Measurements from ENCODE around the gene CXCL16.

DNA sequence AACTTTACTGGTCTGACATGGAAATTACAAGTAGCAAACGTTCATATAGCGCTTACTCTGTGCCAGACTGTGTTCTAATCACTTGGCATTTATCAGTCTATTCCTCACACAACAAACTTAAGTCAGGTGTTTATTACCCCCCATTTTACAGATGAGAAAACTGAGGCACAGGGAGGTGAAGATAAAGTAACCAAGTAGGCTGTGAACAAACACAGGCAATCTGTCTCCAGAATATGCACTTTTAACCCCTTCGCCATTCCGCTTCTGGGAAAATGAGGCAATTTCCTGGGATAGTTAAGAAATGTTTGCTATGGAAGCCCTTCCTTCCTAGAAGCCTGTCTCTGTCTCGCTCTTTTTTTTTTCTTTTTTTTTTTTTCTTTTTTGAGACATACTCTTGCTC is 12.2 kb upstream of the CXCL16 start:
- TF ChIP-seq CTCF (conservative IDR thresholded peaks at IDR 0.05 in 1 of 2, IDR thresholded peaks at IDR 0.05 in 1 of 2; ENCODE audit: extremely low read depth in 1 of 2, insufficient read depth in 1 of 2, low read depth in 1 of 2, low read length in 2 of 2) (no peak), EZH2 (IDR thresholded peaks at IDR 0.05; ENCODE audit: borderline replicate concordance, low read length) (no peak)

All from mammary epithelial cell (primary cell).